Activated CD8-positive, alpha-beta memory T cell treated with anti-CD3 and anti-CD28 coated beads, Interleukin-2, amount 50 U/mL, for 4 hours (primary cell): ENCODE data around the gene COL4A2.
"Not testable (repeated sequence)": the region's sequence is repeated elsewhere in the genome, so short reads cannot be mapped to it uniquely, and the experiment has no call there.

Experiments used
- DNase-seq: peaks from one replicate; pipeline ENCODE4 v3.0.0-alpha.2; 2020

Gene COL4A2

GRCh38 chr13:110523838-110524540, 216.9 kb downstream of the COL4A2 start:
- no peak for DNase-seq

- DNase-seq, result no peak
Observed at GRCh38 chr13:110524541-110525257, 217.6 kb downstream of the COL4A2 start.

- DNase-seq, result no peak
Observed at GRCh38 chr13:110525328-110526319, 218.5 kb downstream of the COL4A2 start.

GRCh38 chr13:110528371-110528770, 221.3 kb downstream of the COL4A2 start:
- no peak for DNase-seq

GRCh38 chr13:110528911-110529310, 221.8 kb downstream of the COL4A2 start:
- DNase-seq, result no peak

- no peak for DNase-seq
Observed at GRCh38 chr13:110529522-110530311, 222.6 kb downstream of the COL4A2 start.

- no peak for DNase-seq
Observed at GRCh38 chr13:110531100-110531499, 224.0 kb downstream of the COL4A2 start.

- no peak for DNase-seq
Observed at GRCh38 chr13:110531671-110532083, 224.6 kb downstream of the COL4A2 start.

GRCh38 chr13:110532258-110532657, 225.2 kb downstream of the COL4A2 start:
- DNase-seq, result not testable (repeated sequence)

- no peak for DNase-seq
Observed at GRCh38 chr13:110533771-110534670, 226.9 kb downstream of the COL4A2 start.

GRCh38 chr13:110535526-110535925, 228.4 kb downstream of the COL4A2 start:
- no peak for DNase-seq

- no peak for DNase-seq
Observed at GRCh38 chr13:110536006-110536693, 229.1 kb downstream of the COL4A2 start.

GRCh38 chr13:110538632-110539031, 231.5 kb downstream of the COL4A2 start:
- no peak for DNase-seq

GRCh38 chr13:110539894-110540293, 232.8 kb downstream of the COL4A2 start:
- no peak for DNase-seq

GRCh38 chr13:110540871-110541525, 233.9 kb downstream of the COL4A2 start:
- DNase-seq, result no peak

GRCh38 chr13:110541526-110541920, 234.4 kb downstream of the COL4A2 start:
- DNase-seq, result no peak

- DNase-seq, result no peak
Observed at GRCh38 chr13:110542169-110542796, 235.2 kb downstream of the COL4A2 start.

GRCh38 chr13:110546378-110546777, 239.3 kb downstream of the COL4A2 start:
- DNase-seq, result no peak

GRCh38 chr13:110546926-110547325, 239.8 kb downstream of the COL4A2 start:
- DNase-seq, result no peak
